GM12891 (cell line): ENCODE results near the gene NMT1.

Experiments used
- PAX5 ChIP-seq: IDR thresholded peaks from 2 replicates; pipeline ENCODE4 v1.6.1; 2011; ENCODE audit warnings: low read length, moderate library complexity, mild to moderate bottlenecking; ENCODE audit not compliant: insufficient read depth, severe bottlenecking
- POLR2A ChIP-seq: IDR thresholded peaks from 2 replicates; pipeline ENCODE4 v1.6.1; 2011; ENCODE audit warnings: low read depth, low read length, control low read depth
- POLR2AphosphoS5 ChIP-seq: IDR thresholded peaks from 2 replicates; pipeline ENCODE4 v1.6.1; 2011; ENCODE audit warnings: low read depth, low read length, control low read depth
- POU2F2 ChIP-seq: IDR thresholded peaks from 2 replicates; pipeline ENCODE4 v1.6.1; 2011; ENCODE audit warnings: low read depth, mild to moderate bottlenecking, control low read depth, low read length, moderate library complexity
- SPI1 ChIP-seq: IDR thresholded peaks from 2 replicates; pipeline ENCODE4 v1.6.1; 2011; ENCODE audit warnings: low read depth, low read length, control low read depth
- TAF1 ChIP-seq: IDR thresholded peaks from 2 replicates; pipeline ENCODE4 v1.6.1; 2011; ENCODE audit warnings: low read depth, low read length, control low read depth

GRCh38 chr17:45108595-45109521, 47.7 kb downstream of the NMT1 start:
- no peak for TF ChIP-seq POLR2AphosphoS5
- no peak for TF ChIP-seq POLR2A
- TF ChIP-seq PAX5 = no peak
- no peak for TF ChIP-seq POU2F2
- no peak for TF ChIP-seq SPI1
- no peak for TF ChIP-seq TAF1
